GM12892 (cell line): ENCODE measurements around the gene ABCC5.

Experiments used
- DNase-seq: peaks from one replicate; pipeline ENCODE4 v3.0.0; 2011; ENCODE audit not compliant: insufficient read length
- FAIRE-seq: peaks from 2 replicates; lab custom pipeline; 2011; peaks lifted over from hg19 to GRCh38; lab: Jason Lieb, UNC
- POLR2A ChIP-seq: IDR thresholded peaks from 2 replicates; pipeline ENCODE4 v1.6.1; 2011; ENCODE audit warnings: low read depth, low read length, control low read depth
- POLR2AphosphoS5 ChIP-seq: IDR thresholded peaks from 2 replicates; pipeline ENCODE4 v1.6.1; 2011; ENCODE audit warnings: low read depth, low read length, control low read depth
- TAF1 ChIP-seq: IDR thresholded peaks from 2 replicates; pipeline ENCODE4 v1.6.1; 2011; ENCODE audit warnings: low read depth, mild to moderate bottlenecking, control low read depth, low read length, borderline replicate concordance

The ABCC5 gene

DNA sequence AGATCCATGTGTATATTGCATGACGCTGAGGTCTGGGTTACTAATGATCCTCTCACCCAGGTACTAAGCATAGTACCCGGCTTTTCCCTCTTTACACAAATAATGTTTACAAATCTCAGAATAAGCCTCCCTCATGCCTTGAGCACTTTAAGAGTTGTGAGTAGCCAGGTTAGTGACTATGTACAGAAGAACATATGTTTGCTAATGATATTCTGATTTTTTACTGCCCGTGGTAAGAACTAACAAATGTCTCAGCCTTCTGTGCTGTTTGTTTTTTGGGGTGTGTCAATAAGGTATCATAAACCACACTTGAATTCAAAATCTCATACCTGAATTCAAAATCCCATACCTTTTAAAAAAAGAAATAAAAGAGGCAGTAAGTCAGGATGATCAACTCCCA is 59.5 kb downstream of the ABCC5 start:
- TF ChIP-seq POLR2AphosphoS5 (no peak), POLR2A (no peak), TAF1 (no peak)
- DNase-seq (no peak), FAIRE-seq (no peak)

DNA sequence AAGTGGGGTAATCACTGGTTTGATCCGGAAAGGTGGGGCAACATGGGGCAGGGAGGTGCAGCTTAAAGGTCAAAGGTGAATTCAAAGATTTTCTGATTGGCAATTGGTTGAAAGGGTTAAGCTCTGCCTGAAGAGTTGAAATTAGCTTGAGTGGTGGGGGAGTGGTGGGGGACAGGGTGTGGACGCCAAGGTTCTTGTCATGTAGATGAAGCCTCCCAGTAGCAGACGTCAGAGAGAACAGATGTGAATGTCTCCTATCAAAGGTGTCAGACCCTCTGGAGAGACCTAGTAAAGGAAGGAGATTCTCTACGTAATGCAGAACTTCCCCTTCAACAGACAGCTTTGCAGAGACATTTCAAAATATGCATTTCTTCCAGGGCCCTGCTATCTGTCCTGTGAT is 62.8 kb downstream of the ABCC5 start:
- TF ChIP-seq TAF1 (no peak), POLR2AphosphoS5 (no peak), POLR2A (no peak)
- no peak for FAIRE-seq

DNA sequence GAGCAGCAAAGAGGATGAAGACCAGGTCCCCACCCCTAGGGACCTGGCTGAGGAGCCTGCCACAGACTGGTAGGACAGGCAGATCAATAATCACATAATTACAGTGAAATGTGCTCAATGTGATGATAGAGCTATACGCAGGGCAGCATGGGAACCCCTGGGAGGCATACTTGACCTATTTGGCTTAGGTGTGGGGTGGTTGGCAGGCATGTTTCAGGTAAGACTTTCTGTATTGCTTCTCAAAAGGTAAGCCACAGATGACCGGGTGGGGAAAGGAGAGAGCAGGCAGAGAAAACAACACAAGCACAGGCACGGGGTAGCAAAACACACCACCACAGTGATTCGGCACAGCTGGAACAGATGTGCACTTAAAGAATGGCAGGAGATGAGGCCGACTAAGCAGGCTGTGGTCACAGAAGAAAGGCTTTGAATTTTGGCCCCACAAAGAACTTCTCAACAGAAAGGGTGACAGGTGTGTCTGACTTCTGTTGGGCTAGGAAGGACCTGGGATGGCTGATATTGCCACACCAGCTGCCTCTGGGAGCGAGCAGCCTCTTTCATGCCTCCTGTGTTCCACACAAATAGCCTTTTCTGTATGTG is 64.1 kb downstream of the ABCC5 start:
- no peak for DNase-seq
- no peak for FAIRE-seq
- TF ChIP-seq TAF1 (no peak), POLR2AphosphoS5 (no peak), POLR2A (no peak)

More for the DNA sequence above, 62.8 kb downstream of the ABCC5 start:
- DNase-seq, result no peak

DNA sequence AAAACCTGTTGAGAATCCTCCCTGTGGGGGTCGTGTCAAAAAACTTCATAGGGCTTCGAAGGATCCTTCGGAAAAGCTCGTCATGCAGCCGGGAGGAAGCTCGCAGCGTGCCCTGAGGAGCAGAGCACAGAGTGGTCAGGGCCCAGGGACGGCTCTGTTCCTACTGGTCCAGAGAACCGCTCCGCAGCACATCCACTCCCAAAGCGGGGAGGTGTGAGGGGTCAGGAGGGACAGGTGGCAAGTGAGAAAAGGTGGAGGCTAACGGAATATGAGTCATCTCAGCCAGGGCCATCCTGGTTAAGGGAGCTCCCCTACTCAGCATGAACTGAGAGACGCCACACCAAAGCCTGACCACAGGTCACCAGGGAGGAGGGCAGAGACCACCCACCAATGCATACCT is 66.2 kb downstream of the ABCC5 start:
- TF ChIP-seq TAF1 (no peak), POLR2AphosphoS5 (no peak)
- FAIRE-seq (no peak), DNase-seq (no peak)

DNA sequence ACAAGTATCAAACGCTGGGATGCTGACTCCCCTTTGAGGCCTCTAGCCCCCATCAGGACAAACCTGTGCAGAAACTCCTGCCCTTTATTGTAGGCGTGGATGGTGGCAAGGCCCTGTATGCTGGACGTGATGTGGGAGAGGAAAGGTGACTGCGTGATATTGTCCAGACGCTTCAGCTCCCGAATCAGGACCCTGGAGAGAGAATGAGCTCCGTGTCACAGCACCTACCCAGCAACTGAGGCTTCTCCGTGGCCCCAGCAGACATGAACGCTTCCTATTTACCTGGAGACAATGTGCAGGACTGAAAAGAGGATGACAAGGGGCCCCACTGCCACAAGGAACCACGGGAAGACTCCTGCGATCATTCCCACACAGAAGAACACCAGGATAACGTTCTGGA is 68.0 kb downstream of the ABCC5 start:
- FAIRE-seq, result no peak
- TF ChIP-seq POLR2A (no peak), POLR2AphosphoS5 (no peak), TAF1 (no peak)
- DNase-seq, result no peak

DNA sequence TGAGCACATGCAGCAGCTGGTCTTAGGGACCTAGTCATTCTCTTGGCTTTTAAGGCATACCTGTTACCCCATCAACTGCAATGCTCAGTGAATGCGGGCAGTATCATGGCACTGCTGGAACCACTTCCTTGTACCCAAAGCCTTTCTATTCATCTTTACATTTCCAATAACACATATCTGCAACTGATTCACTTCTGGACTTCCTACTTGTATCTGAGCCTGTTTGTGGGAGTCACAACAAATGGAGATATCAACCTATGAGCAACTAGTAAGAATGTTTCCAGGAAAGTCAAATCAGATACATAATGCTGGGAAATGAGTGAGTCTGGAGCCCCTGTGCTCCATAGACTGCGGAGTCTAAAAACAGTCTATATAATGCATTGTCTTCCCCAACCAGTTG is 71.6 kb downstream of the ABCC5 start:
- DNase-seq (no peak), FAIRE-seq (no peak)
- TF ChIP-seq POLR2AphosphoS5, result no peak
- TF ChIP-seq TAF1, result no peak
- TF ChIP-seq POLR2A, result no peak

DNA sequence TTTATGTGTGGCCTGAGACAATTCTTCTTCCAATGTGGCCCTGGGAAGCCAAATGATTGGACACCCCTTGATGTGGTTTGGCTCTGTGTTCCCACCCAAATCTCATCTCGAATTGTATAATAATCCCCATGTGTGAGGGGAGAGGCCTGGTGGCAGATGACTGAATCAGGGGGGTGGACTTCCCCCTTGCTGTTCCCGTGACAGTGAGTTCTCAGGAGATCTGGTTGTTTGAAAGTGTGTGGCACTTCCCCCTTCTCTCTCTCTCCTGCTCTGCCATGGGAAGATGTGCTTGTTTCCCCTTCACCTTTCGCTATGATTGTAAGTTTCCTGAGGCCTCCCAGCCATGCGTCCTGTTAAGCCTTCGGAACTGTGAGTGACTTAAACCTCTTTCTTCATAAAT is 72.9 kb downstream of the ABCC5 start:
- TF ChIP-seq TAF1 (no peak), POLR2A (no peak), POLR2AphosphoS5 (no peak)
- FAIRE-seq, result no peak
- DNase-seq, result no peak

DNA sequence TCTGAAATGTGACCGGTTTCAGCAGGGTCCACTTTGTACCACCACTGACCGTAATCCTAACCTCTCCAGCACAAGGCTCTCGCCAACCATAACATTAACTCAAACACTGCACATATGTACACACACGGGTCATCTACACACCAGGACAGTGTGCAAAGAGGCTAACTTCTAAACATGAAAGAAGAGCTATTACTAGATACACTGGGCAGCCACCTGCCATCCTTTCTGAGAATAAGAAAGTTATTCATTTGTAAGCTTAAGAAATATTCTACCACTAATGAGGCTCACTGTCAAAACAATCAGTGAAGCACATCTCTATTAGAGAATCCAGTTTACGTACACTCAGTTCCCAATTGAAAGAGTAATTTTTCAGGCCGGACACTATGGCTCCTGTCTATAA is 73.9 kb downstream of the ABCC5 start:
- TF ChIP-seq POLR2A (no peak), POLR2AphosphoS5 (no peak), TAF1 (no peak)
- FAIRE-seq (no peak), DNase-seq (no peak)

DNA sequence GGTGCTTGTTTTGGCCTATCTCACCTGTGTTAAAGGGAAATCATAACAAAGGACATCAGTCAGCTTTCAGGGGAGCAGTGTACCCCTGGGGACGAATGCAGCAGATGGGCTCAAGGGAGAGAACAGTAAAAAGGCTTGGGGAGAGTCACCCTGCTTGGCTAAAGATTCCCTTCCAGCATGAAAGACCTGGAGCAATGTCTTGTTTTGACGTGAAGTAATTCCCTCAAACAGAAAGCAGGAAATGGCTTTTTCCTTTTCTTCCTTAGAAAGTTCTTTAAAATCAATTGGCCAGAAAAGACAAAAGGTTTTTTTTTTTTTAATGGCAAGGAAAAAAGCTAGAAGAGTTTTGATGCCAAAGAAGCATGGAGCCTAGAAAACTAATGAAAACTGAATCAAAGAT is 76.5 kb downstream of the ABCC5 start:
- DNase-seq, result no peak
- TF ChIP-seq TAF1, result no peak
- TF ChIP-seq POLR2A, result no peak
- no peak for TF ChIP-seq POLR2AphosphoS5
- FAIRE-seq, result no peak

DNA sequence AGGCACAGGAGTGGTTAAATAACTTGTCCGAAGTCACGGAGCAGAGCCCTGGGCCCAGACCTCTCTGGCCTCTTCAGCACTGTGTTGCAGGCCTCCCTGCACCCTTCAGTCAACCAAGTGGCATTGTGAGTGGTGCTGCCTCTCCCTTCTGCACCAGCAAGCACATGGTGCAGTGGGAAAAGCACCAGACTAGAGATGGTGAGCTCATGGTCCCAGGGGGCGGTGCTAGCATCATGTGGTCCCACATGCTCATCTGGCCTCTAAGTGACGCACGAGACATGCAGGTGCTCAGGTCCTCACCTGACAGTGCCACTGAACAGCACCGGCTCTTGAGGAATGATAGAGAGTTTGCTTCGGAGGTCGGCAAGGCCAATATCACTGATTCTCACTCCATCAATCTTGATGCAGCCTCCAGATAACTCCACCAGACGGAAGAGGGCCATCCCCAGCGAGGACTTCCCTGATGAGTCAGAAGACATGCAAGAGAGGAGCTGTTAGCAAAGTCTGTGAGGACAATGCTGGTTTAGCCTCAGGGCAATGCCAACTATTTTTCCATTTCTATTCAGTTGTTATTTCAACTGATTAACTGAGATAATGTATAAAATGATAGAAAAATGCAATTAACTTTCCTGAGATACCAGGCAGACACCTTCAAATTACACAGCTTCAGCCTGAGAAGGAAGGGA is 79.9 kb downstream of the ABCC5 start:
- TF ChIP-seq TAF1 (no peak), POLR2AphosphoS5 (no peak), POLR2A (no peak)
- DNase-seq, result no peak
- no peak for FAIRE-seq

DNA sequence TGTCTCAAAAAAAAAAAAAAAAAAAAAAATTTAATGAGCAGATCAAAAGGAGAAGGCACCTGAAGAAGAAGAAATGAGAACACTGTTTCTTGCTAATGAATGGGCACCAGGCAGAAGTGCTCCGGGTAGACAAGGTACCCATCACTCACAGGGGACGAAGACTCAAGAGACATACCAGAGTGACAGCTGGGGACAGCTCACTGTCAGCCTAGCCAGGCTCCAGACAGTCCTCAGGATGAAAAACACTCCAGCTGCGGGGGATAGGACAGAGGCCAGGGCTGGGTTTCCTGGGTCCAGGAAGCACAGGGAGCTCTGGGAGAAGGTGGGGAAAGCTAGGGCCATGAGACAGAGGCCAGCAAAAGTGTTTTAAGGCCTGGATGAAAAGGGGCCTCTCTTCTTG is 84.5 kb downstream of the ABCC5 start:
- FAIRE-seq, result no peak

DNA sequence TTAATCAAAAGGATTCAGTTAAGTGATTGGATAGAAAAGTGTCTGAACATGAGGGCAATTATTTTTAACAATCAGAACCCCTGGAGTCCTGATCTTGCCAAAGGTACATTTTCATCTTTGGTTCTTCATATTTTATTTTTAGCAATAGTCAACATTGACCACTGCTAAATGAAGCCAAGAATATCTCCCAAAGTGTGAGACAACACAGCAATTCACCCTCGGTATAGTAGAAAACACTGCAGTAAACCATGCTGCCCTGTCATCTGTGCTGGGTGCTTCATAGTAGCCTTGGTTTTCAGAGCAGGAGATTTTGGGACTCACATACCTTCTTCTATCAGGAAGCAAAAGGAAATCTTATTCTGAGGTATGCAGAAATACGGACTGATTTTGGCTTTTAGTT is 85.8 kb downstream of the ABCC5 start:
- FAIRE-seq, result no peak
- TF ChIP-seq TAF1 (no peak), POLR2A (no peak), POLR2AphosphoS5 (no peak)

More for the DNA sequence above, 84.5 kb downstream of the ABCC5 start:
- no peak for TF ChIP-seq TAF1
- TF ChIP-seq POLR2AphosphoS5, result no peak
- no peak for TF ChIP-seq POLR2A
- DNase-seq, result no peak

More for the DNA sequence above, 85.8 kb downstream of the ABCC5 start:
- DNase-seq, result no peak
